HG03103 (cell line): ENCODE results near the gene RIPOR3.
A peak's percentile ranks its signal among the peaks of the same experiment; 100 is the strongest.

Experiments used
- ATAC-seq: cut with Tn5 transposase; IDR thresholded peaks from one replicate; pipeline ENCODE4 v1.9.1; 2021; ENCODE audit warnings: low read depth; ENCODE audit not compliant: unreplicated experiment

The RIPOR3 gene

GRCh38 chr20:50690650-50691572 lies at the start of gene RIPOR3:
RIPOR3 (minus strand) TSS chr20:50691542; CDS start chr20:50691128, 414 bp downstream.
- ATAC-seq: no peak

- ATAC-seq: no peak
These were observed 46.0 kb upstream of the RIPOR3 start for GRCh38 chr20:50737352-50737751.

DNA sequence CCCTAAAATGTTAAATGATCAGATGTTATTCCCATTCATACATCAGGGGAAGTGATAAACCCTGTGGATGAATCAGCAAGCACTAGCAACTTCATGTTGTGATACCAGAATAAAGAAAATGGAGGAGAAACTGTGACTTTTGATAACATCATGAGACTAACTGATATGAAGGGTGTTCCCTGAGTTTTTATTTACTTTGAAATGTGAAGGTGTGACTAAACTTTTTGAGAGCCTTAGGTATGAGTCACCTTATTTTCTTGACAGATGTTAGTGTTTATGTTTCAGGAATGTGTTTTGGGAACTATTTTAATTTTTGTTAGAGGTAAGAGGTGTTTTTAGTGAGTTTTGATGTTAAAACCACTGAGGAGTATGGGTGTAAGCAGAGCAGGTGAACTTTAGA lies 44.5 kb upstream of the RIPOR3 start:
- ATAC-seq: no peak

DNA sequence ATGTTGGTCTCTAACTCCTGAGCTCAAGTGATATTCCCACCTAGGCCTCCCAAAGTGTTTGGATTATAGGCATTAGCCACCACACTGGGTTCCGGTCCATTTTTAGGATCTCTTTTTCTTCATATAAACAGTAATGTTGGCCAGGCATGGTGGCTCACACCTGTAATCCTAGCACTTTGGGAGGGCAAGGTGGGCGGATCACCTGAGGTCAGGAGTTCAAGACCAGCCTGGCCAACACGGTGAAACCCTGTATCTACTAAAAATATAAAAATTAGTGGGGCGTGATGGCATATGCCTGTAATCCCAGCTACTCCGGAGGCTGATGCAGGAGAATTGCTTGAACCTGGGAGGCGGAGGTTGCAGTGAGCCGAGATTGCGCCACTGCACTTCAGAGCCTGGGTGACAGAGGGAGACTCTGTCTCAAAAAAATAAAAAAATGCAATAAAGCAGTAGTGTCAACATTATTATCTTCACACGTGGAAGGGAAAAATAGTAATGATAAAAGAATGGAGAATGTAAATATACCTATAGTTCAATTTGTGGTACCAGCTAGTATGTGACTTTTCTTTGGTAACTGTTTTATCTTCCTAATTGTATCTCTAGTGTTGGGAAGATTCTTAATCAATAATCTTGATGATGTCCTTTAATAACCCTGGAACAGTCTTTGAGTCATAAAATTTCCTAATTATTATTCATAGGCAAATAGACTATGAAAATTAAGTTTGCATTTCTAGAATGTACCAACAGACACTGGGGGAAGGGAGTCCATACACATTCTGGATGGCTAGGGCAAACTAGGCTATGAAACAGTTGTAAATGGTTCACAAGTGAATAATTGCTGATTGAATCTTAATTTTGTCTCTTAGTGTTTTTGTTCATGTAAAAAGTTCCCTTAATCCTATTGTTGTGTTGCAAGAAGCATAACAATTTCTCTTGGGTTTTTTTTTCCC lies 43.7 kb upstream of the RIPOR3 start:
- ATAC-seq: no peak

DNA sequence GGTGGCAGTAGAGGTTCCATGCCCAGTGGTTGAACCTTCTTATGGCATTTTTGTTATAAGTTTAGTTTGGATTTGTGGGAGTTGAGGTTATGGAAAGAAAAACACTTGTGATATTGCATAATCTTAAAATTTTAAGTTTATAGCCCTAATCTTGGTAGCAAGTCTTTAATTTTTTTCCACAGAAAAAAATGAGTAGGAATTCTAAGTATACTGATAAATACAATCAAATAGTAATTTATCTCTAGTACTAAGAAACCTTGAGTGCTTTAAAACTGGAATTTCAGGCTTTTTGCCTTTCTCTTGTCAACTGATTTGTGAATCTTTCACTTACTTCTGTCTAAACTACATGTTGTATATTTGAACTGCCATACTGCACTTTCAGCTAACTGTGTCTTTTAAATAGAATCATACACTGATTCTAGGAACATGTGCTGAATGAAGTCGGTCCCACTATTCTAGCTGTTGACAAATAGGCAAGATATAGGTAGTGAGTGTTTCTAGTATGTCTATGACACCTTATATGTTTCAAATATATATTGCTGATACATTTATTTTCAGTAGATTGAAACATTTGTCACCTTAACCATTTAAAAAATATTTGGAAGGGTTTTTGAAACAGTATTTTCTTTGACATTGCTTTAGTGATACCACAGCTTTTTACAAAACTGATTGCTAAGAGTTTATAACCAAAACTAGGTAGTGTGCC lies 42.5 kb upstream of the RIPOR3 start:
- ATAC-seq: no peak

DNA sequence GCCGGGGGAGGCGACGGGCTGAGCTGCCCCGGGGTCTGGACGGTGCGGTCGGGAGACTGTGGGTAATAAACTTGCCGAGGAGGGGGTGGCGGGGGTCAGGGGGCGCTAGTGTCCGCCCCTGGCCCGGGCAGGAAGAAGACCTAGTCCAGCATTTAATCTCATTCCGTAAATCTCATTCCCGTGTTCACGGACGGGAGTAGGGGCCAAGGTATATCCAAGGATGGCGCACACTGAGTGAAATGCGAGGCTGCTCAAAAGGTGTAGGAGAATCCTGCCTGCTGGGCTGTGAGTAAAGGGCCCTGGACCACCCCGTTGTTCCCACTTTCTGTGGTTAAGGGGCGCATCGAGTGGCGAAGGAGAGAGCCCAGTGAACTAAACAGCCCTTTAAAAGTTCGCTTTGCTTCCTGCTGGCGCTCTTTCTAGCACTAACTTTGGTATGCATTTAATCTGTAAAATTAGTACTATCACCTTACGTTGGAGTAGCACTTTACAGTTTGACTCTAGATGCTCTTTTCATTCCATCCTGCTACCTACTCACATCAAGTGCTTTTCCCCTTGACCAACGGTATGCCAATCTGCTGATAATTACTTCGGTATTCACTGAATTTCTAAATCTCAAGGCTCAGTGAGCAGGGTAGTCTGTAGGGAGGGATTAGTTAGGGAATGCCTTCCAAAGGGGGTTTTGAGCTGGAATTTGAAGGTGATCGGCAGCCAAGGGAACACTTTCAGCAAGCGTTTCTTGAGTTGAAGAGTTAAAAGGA lies 40.8 kb upstream of the RIPOR3 start:
- ATAC-seq: no peak

DNA sequence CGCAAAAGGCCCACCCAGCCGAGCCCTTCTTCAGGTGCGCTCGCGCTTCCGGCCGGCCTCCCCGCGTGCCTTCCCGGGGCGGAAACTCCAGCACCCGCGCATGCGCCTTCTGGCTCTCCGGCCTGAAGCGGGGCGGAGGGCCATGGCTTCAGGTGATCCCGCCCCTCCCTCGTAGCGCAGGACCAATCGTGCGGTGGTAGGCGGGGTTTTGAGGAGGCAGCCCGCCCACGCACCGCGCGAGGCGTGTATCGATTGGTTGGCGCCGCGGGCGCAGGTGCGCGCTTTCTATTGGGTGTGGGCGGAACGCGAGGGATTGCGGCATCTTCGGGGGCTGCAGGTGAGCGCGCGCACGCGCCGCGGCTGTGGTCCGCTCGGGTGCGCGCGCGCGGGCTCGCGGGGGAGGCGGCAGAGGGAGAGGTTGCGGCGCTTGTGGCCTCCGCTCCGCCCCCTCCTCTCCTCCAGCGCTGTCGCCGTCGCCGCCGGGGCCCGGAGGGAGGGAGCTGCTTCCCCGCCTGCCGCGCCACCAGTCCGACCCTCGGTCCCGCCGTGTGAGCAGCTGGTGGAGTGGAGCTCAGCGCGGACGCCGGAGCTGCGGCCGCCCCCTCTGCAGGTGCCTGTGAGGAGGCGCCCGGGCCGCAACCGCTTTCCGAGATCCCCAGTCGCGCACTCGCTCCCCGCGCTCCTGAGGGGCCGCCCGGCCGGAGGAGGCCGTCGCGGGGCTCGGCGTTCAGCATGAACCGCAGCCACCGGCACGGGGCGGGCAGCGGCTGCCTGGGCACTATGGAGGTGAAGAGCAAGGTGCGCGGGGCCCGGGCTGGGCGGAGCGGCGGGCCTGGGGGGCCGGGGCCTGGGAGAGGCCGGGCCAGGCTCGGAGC lies 40.0 kb upstream of the RIPOR3 start, which contains the start of gene PARD6B:
Gene PARD6B, plus strand, starts transcription at position 526 of the 875 bp plus-strand sequence. Its CDS starts 207 bp downstream, at position 733.
- peak; percentile 79 for ATAC-seq

DNA sequence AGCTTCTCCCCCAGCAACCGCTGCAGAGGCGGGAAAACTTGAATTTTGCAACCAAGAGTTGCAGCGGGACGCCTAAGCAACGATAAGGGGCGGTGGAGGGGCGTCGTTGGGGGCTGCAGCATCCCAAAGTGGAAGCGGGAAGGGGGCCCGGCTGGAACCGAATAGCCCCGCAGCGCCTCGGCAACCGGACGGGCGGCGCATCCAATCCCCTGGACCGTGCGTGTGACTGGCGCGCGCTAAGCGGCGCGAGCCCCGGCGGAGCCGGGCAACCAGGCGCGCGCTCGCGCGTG lies 39.4 kb upstream of the RIPOR3 start:
- no peak for ATAC-seq

DNA sequence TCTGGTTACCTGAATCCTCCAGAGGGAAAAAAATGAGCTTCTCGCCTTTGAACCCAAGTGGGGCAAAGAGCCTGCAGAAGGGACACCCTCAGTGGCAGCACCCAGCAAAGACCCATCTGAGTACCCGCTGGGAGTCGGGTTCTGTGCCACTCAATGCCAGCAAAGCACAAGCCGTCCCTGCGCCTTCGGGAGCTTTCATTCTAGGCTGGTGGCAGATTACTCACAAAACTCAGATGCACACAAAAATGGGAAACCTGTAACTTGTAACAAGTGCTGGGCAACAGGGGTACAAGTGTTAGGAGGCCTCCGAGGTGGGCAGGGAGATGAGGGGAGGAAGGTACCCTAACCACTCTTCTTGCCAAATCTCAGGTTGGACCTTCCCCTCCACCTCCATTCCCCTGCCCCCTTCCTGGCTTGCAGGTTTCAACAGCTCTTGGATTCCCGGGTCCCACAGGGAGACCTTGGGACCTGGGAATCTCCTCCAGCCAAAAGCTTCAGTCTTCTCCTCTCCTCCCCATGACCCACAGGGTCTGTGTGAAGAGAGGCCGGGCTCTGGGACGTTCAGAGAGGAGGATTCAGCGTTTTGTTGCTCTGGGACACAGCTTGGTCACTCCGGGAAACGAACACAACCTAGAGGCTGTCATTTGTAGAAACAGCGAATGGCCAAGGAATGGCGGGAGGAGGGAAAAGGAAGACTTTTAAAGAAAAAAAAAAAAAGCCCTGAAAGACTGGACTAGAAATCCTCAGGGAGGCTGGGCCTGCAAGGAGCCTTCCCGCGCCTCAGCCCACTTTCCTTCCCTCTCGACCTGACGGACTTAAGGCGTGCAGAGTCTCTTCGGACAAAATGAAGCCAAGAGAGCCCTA lies 38.8 kb upstream of the RIPOR3 start:
- no peak for ATAC-seq

GRCh38 chr20:50728981-50729874 lies 37.9 kb upstream of the RIPOR3 start:
- ATAC-seq: no peak

DNA sequence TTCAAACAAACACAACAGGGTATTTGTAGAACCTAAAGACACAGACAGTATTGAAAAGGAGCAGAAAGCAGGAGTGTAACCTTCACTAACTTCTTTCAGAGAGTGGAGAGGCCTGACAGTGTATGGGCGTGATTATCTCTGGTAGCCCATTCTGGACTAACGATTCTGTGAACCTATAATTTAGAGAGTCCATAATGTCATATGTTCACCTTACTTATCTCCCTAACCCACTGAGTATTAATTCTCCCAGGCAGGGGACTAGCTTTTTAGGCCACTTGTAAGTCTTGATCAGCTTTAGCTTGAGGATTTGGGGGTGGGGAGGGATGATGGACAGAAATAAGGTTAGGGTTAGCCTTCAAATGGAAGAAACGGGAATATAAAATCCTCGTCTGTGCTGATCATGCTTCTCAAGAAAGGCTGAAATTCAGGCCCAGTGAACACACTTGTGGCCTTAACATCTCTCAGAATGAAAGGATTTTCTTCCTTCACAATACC lies 37.2 kb upstream of the RIPOR3 start:
- ATAC-seq: no peak

DNA sequence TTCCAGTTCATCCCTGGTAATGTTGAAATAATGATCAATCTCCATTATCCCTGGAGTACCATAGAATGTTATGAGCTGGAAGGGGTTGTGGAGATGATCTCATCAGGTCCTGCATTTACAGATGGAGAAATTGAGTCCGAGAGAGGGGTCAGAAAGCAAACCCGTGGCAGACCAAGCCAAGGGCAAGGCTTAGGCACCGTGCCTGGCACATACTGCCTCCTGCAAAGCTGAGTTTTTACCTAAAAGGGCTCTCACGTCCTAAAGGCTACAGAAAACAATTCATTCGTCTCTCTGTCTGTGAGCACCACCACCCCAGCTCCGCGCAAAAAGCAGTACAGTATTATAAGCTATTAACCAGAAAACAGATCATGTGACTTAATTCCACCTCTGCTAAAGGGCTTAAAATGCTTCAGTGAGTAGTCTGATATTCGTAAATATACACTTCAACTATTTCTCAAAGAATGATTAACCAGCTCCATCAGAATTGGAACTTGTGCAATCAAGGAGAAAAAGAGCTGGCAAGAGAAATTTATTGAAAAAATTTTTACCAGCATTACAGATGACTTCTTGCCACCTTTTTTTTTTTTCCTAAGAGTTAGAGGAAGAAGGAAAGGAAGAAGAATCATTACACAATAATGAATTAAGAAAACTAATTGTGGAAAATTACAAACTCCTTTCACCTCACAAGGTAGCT lies 36.6 kb upstream of the RIPOR3 start:
- ATAC-seq: no peak

DNA sequence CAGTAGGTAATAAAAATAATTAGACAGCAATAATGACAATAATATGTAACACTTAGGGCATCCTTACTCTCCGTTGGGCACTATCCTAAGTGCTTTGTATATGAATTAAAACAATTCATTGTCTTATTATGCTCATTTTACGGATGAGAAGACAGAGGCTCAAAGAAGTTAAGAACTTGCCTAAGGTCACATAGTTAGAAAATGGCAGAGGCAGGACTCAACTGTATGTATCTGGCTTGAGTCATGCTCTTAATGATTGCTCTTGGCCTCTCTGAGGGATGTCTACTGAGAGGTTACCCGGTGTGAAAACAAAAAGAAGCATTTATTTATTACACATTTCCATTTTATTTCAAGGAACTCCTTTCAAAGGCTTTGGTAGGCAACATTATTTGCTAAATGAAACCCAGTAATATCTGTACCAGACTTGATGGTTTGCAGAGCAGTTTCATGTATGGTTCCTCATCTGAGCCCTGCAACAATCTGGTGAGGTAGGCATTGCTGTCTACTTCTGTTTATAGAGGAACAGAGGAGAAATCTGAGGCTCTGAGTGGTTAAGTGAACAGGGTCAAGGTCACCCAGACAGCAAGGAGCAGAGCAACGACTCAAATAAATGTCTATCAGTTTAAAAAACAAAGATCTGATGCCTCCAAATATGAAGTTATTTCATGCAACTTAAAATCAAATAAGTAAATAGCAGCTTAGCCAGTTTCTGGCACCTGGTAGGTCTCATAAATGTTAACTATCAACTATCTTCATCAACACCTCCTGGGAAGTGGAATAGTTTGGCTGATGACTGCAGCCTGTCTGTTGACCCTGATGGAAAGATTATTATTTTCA lies 35.8 kb upstream of the RIPOR3 start:
- ATAC-seq: no peak

- ATAC-seq: no peak
These were observed 34.3 kb upstream of the RIPOR3 start for GRCh38 chr20:50725724-50726005.

- no peak for ATAC-seq
These were observed 33.7 kb upstream of the RIPOR3 start for GRCh38 chr20:50724851-50725723.
